ENCODE results near the gene RAB3B.

The RAB3B gene

DNA sequence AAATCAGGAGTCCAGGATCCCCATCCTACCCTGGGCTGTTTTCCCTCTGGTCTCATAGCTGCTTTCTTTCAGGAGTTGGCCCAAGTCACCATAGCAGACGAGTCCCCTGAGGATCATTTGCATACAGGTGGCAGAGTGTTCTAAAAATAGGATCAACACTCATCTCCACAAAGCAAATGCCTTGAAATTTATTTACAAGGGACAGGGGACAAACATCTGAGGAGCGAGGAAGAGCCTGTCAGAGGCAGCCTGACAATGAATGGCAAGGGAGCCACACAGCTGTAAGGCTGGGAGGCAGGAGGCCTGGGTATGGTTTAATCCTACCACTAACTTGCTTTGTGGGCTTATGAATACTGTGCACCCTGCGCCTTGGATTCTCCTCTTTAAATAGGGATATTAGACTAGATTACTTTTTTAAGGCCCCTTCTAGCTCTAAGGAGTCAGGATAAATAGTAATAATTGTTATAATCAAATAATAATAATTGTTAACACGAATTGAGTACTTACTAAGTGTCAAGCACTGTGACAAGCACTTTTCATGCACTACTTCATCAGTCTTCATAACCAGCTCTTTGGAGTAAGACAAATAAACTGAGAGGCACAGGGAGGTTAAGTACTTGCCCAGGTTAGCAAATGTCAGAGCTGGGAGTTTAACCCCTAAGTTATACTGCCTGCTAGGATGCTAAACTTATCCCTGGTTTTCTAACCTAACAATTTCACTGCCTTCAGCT, 34.5 kb downstream of the RAB3B start:
- DNase-seq, result no peak

DNA sequence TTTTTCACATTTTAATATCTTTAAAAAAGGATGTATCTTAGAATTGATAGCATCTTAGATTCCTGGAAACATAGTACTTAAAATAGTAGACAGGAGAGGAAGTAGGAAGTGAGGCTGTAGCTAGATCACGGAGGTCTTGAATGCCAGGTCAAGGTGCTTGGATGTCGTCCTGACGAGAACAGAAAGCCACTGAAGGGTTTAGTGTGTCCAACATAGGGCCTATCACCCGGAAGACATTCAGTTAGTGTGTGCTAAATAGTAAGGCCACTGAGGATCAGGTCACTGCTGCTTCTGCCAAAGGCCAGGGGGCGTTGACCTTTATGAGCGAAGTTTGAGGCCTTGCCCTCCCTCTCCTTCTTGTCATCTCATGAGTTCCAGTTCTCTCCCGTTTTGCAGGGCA, 35.7 kb downstream of the RAB3B start:
- DNase-seq, result no peak

DNA sequence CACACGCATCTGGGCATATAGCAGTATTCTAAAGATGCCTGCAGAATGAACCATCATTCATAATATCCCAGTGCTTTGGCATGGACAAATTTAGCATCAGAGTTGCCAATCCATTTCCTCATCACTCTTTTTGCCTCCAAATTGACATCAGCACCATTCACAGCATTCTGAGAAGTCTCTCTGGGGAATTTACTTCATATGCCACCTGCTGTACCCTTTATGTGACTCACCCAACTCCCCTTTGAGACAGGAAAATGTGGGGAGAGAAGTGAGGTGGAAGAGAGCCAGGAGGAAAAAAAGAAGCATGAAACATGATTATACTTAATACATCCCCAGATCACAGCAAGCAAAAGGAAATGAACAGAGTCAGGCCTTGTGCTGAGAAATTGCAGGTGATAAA, 37.4 kb downstream of the RAB3B start:
- no peak for DNase-seq

DNA sequence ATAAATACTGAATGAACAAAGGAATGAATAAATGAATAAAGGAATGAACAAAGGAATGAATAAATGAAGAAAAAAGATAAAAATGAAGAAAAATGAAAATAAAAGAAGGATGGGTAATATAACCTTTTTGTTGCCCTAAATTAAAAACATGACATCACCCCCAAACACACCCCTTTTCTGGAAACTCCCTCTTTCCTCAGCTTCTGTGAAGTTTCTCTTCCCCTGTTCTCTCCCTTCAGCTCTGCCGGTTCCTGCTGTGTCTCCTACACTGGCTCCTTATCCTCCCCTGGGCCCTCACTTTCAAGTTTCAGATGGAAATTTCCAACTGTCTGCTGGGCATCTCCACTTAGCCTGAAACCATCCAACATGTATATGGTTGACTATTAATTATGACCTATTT, 37.9 kb downstream of the RAB3B start:
- DNase-seq, result peak; percentile 26 to 29

DNA sequence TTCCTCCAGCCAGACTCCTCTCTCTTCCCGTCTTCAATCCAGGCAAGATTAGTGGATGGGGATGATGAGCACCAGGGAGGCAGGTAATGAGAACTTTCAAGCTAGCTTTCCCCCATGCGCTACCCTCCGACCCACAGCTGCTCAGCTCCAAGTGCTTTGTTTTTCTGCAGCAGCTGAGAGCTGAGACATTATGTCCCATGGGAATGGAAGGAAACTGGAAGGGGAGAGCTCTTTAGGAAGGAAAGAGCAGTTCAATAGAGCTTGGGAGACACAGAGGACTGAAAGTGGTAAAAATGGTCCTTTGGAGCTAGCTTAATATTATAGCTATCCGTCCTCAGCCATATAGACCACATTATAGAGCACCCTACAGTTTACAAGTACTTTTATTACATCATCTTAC, 39.8 kb downstream of the RAB3B start:
- no peak for DNase-seq

DNA sequence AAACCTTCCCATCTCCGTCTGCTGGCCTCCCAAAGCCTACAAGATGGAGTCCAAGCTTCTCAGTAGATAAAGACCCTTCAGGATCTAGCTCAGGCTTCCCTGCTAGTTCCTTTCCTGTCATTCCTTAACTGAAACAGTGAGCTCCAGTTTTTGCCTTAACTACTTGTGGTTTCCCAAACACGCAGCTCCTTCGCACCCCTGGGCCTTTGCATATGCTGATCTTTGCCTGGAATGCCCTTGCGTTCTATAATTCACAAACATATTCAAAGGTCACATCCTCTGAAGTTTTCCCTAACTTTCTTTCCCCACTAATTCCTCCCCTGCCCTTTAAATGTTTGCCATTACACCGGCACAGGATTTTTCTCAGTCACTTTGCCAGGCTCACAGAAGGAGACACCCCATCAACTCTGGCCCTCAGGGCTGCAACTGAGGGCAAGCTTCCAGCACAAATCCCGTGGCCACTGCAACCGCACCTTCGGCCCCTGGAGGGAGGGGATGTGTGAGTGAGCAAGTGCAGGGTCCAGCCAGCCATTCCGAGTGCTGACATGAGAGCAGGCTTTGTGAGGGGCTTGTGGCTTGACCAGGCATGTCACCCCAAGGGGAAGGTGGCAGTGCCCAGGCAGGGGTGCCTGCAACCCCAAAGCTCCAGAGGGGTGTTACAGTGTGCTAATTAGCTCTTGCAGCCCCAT, 41.3 kb downstream of the RAB3B start:
- DNase-seq, result no peak

DNA sequence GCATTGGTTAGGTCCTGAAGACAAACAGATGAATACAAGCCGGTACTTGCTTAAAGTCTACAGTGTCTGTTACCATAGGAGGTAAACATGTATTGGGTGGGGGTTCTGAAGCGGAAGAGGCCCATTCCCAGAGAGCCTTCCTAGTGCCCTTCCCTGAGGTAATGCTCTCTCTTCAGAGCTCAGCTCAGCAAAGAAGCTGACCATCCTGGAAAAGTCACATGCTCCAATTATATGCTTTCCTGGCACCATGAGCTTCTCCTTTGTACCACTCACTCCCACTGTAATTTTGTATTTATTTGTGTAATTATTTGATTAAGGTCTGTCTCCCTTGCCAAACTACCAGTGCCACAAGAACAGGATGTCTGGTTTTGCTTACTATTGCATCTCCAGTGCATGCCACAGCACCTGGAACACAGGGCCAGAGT, 42.0 kb downstream of the RAB3B start:
- DNase-seq, result no peak

DNA sequence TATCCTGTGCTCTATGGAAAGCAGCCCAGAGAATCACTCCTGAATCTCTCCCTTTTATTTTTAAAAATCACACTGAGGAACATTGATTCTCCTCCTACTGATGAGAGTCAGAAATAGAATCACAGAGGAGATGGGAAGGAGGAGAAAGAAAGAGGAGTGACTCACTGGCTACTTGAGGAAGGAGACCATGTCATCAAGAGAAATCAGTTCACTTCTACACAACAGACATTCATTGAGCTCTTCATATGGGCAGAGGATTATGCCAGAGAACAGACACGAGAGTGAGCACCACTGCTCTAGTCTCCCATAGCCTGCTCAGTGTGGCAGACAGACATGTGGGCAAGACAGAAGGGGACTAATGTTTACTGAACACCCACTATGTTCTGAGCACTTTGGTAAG, 44.2 kb downstream of the RAB3B start:
- no peak for DNase-seq

DNA sequence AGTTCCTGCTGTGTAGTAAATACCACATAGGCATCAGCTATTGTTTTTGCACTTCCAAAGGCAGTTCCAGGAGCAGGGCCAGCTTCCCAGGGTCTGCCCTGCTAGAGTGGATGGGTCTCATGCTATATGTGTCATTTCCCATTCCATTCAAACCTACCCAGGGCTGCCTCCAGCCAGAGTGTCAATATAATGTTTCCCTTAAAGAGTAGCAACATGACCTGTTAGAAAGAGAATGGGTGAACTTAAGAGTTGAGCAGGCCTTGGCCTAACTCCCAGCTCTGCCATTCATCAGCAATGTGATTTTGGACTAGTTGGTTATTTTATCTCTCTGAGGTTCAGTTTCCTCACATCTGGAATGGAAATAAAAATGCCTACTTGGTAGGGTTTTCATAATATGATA, 44.9 kb downstream of the RAB3B start:
- no peak for DNase-seq

DNA sequence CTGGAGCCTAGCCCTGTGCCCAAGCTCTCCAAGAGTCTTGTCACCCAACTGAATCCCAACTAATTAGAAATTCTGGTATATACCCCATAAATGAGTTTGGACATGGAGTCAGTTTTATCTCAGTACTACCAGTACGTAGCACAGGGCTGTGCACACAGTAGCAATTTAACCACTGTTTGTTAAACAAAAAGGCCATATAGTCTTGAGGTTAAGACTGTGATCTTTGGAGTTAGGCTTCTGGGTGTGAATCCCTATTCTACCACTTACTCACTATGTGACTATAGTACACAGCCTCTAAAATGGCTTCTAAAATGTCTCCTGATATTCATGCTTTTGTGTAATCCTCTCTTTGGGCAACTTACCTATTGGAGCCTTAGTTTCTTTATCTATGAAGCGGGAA, 48.2 kb downstream of the RAB3B start:
- DNase-seq, result no peak

DNA sequence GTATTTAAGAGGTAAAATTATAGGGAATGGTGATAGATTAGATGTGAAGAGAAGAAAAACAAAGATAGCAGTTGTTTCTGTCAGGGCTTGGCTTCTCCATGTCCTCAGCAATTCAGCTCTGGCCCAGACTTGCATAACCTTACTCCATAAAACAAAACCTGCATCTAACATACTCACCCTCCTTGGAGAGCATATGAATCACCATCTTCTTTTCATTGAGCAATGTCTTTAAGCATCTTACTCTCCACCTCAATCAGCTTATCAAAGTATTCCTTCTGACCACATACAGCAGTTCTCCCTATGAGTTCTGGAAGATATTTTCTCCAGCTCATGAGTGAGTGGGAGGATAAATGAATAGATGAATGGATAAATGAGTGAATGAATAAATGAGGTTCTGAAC, 49.0 kb downstream of the RAB3B start:
- DNase-seq, result no peak

DNA sequence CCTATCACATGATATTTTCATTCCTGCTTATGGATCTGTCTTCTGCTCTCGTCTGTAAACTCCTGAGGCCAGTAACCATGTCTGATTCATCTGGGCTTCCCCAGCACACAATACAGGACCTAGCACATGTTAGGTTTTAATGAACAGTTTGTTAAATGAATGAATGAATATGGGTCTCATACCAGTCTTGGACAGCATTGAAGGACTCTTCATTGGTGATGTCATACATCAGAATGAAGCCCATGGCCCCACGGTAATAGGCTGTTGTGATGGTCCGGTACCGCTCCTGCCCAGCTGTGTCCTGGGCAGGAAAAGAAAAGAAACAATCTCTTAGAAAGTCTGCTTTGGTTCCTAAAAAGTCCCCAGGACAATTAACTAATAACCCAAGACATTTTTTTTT, 53.4 kb downstream of the RAB3B start:
- no peak for DNase-seq

DNA sequence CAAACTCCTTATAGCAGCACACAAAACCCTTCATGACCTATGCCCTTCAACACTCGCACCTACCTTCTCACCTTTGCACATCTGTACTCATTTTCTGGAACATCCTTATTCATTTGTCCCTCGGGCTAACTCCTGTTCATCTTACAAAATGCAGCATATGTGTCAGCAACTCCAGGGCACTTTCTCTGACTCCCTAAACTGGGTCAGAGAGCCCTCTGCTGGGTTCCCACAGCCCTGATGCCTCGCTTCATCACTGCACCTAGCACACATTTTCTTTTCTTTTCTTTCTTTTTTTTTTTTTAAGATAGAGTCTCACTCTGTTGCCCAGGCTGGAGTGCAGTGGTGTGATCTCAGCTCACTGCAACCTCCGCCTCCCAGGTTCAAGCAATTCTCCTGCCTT, 54.0 kb downstream of the RAB3B start:
- DNase-seq, result no peak

DNA sequence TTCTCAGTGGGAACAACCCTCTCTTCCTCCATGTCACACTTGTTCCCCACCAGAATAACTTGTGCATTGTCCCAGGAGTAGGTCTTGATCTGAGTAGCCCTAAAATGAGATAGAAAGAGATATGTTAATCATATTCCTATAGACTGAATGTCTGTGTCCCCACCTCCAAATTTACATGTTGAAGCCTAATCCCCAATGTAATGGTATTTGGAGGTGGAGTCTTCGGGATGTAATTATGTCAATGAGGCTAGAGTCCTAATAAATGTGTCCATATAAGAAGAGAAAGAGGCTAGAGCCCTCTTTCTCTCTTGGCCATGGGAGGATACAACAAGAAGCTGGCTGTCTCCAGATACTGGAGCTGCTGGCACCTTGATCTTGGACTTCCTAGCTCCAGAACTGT, 57.2 kb downstream of the RAB3B start:
- DNase-seq, result no peak

DNA sequence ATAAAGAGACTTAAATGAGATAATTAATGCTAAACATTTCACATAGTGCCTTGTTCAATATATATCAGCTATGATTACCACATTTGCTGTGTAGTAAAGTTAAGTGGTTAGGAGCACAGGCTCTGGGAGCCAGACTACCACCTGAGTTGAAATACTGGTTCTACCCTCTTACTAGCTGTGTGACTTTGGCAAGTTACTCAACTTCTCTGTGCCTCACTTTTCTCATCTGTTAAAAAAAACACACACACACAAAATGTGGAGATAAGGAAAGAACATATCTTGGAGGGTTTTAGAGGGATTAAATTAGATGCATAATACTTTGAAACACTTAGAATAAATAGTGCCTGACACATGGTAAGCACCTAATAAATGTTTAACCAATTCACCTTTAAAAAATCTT, 60.2 kb downstream of the RAB3B start:
- no peak for DNase-seq

DNA sequence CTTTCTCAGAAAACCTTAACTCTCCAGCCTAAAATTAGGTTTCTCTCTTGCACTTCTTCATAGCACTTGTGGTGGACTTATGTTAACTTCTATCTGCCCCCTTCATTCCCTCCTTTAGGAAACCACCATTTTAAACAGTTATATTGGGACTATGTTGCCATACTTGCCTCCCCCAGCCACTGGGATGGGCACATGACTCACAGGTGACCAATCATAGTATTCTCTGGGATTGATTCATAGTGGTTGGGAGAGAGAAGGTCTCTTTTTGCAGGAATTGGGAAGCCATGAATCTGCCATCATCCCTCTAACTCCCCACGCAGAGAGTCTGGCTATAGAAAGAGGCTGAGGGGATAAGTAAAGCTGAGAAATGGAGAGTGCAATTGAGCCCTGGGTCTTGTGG, 61.6 kb downstream of the RAB3B start:
- no peak for DNase-seq

DNA sequence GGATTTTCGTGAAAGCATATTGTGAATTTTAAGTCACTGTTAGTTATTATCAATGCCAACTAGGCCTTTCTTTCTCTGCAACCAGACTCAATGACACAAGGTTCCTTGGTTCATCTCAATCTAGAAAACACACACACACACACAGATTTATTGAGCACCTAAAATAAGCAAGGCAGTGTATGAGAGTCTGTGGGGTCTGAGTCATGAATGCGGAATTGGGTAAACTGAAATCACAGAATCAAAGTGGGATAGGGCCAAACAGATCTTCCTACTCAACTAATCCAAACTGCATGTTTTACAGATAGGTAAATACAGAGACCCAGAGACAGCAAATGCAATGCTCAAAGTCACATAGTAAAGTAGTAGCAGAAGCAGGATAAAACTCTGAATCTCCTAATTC, 63.5 kb downstream of the RAB3B start:
- no peak for DNase-seq

DNA sequence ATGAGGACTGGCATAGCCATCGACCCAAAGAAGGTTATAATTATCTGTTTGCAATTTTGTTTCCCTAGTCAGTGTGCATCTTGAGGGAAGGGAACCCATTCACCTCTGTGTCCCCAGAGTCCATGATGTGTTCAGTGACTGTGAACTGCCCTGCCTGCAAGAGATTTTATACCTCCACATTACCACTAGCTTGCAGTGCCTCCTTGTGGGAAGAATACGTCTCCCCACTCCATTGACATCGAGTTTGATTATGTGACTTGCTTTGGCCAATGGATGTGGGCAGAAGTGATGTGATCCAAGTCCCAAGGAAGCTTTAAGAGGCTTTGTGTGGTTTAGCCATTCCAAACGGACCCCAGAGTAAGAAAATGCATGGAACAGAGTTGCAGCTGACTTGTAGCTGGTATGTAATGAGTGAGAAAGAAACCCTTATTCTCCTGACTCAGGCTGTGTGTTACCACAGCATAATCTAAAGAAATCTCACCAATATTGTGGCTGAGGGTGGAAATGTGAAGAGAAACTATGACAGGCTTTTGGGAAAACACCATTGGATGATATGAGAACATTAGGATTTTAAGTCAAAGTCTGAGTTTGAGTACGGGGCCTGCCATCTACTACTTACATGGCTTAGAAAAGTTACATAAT, 64.2 kb downstream of the RAB3B start:
- DNase-seq, result no peak

DNA sequence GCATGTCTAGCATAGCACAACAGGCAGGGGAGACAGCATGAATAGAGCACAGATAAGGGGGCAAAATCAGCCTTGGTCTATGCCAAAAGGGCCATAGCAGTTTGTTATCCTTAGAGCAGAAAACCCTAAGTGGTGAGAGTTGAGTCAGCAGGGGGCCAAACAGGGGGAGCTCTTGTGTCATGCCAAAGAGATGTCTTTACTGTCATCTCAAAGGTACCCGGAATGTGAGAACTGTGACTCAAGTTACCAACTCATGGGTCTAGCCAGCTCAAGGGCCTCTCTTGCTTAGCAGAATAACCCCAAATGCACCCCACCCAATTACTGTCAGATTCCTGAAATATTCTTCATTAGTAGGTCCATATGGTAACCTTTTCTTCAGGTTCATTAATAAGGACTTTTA, 66.0 kb downstream of the RAB3B start:
- DNase-seq, result no peak

DNA sequence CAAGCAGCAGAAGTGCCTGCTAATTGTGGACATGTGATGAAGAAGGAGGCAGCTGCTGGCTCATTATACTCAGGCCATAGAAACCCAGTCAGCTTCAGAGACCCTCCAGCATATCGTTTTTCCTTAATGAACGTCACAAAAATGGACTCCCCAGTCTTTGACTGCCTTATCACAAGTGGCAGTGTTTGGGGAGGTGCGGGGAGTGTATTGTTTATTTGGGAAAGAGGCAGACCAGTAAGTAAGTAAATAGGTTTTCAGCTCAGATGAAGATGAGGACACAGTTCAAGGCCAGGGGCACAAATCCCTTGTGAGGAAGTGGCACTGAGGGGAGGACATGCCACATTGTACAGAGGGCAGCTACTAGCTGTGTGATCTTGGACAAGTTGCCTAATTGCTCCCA, 68.5 kb downstream of the RAB3B start:
- DNase-seq, result no peak

DNA sequence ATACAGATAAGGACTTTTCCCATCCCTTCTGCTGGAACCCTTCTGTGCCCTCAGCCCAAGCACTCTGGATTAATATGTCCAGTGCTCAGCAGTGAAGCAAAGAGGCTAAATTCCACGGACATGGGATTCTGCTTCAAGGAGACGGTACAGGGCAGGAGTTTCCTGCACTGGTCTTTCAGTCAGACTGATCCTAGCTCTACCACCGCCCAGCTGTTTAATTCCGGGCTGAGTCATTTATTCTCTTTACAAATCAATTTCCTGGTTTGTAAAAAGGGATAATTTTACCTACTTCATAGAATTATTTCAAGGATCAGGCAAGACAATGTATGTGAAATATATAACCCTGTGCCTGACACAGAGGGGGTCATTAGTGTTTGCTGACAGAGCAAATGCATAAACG, 70.4 kb downstream of the RAB3B start:
- no peak for DNase-seq

DNA sequence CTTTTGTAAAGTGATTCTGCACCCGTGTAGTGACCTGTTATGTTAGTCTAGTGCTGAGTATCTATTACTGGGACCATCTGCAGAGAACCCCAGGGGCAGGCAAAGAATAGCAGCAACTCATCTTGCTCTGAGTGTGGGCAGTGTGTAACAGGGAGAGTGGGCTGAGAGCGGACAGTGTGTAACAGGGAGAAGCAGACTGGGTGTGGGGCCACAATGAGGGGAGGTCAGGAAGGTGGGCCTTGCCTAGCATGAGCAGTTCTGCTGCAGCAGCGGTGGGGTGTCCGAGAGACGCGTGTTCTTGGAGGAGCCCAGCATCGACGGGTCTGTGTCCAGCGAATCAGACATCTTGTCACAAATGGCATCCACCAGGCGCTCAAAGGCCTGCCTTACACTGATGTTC, 70.8 kb downstream of the RAB3B start:
- no peak for DNase-seq

DNA sequence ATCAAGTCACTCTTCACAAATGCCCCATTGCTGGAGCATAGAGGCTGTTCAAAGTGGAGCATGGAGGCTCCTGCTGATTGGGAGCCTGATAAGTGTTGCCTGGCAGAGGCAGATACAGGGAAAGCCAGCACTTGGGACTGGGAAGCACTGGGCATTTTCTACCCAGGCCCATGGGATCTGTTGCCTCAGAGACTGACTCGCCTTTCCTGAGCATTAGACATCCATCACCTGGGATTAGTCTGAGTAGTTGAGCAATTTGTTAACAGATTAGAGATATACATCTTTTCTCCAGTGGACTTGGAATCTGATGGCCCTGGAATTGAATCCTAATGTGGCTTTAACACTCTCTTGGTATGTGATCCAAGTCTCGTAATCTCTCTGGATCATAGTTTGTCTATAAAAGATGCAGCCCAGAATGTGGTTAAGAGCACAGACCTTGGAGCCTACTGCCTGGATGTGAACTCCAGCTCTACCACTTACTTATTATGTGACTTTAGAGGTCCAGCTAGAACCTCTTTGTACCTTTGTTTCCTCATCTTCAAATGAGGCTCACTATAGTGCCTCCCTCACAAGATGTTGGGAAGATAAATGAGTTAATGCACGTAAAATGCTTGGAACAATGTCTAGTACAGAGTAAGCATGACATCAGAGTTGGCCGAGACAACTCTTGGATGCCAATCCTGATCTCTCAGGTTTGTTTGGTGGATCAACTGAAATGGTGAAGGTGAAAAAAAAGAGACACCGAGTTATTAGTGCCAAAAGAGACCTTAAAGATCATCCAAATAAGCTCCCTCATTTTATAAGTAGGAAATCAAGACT, 73.7 kb downstream of the RAB3B start:
- no peak for DNase-seq

DNA sequence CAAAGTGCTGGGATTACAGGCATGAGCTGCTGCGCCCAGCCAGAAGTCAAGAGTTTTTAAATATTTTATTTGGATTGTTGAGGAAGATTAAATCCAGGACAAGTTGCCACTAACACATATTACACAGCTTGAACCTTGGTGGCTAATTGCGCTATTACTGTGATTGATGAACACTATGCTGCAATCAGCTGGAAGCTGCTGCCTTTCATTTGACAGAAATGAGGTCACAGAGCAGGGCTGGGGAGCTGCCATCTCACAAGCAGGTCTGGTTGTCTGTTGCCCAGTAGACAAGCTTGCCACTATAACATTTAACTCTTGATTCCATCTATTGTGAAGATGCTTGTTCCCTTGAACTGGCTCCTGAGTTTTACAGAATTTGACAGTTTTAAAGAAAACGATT, 74.5 kb downstream of the RAB3B start:
- no peak for DNase-seq
